Measurements from ENCODE around the gene MAG.

Gene MAG

DNA sequence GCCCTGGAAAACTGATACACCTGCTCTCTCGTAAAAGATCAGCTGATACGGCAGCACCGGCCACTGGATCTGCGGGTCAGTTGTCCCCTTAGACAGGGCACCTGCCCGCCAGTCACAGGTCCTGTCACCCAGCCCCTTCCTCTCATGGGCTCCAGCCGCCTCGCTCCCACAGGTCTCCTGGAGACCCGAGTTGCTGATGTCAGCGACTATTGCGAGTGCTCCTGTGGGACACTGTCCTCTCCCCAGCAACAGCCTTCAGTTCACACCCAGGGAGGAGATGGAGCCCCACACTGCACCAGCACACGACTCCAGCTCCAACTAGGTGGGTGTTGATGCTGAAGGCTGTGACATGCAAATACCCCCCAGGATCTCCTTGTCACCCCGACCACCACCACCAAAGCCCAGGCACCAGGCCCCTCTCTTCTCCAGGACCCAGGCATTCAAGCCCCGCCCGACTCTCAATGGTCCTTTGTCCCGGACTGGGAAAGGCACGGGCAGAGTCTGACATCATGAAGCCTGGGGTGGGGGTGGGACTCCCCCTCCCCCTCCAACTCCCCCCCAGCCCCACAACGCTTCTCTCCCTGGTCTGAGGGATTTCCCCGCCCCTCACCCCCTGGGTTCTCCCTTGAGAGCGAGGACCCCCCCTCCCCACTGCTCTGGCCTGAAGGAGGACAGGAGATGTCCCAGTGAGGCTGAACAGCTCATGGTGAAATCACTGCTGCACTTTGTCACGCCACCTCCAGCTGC, 1.4 kb upstream of the MAG start:
- no peaks in the 10 kb centered on the region for H4K20me1 ChIP-seq (ENCODE audit: insufficient read depth, low read length, poor library complexity, severe bottlenecking)
- no peak overlapping the region for H3K4me2 ChIP-seq (ENCODE audit: low read depth, low read length, poor library complexity, severe bottlenecking)
- H3K79me2 ChIP-seq (ENCODE audit: insufficient read depth, low read length): no peaks in the 10 kb centered on the region
- no peak overlapping the region for H2AFZ ChIP-seq (ENCODE audit: low read length)
- H3K9ac ChIP-seq (ENCODE audit: low read depth, low read length, poor library complexity, severe bottlenecking): no peak overlapping the region
- TF ChIP-seq EZH2phosphoT487 (IDR thresholded peaks at IDR 0.05; ENCODE audit: borderline replicate concordance): no peak
- TF ChIP-seq, protein P1, sequence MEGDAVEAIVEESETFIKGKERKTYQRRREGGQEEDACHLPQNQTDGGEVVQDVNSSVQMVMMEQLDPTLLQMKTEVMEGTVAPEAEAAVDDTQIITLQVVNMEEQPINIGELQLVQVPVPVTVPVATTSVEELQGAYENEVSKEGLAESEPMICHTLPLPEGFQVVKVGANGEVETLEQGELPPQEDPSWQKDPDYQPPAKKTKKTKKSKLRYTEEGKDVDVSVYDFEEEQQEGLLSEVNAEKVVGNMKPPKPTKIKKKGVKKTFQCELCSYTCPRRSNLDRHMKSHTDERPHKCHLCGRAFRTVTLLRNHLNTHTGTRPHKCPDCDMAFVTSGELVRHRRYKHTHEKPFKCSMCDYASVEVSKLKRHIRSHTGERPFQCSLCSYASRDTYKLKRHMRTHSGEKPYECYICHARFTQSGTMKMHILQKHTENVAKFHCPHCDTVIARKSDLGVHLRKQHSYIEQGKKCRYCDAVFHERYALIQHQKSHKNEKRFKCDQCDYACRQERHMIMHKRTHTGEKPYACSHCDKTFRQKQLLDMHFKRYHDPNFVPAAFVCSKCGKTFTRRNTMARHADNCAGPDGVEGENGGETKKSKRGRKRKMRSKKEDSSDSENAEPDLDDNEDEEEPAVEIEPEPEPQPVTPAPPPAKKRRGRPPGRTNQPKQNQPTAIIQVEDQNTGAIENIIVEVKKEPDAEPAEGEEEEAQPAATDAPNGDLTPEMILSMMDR (conservative IDR thresholded peaks at IDR 0.05; ENCODE audit: low read length): no peak
- no peaks in the 10 kb centered on the region for H3F3A ChIP-seq (ENCODE audit: low read depth)
- no peaks in the 10 kb centered on the region for H3K9me2 ChIP-seq (replicated peaks; ENCODE audit: low read depth, low read length)
- no peaks in the 10 kb centered on the region for H3K9me3 ChIP-seq (ENCODE audit: insufficient read depth, low read depth, low read length)
- no peaks in the 10 kb centered on the region for H3K36me3 ChIP-seq (ENCODE audit: insufficient read depth, low read length)
- no peak overlapping the region for H3K4me3 ChIP-seq (ENCODE audit: low read length, poor library complexity, severe bottlenecking)
- H3K27me3 ChIP-seq (ENCODE audit: insufficient read depth, low read length, poor library complexity, severe bottlenecking): no peaks in the 10 kb centered on the region
- no peaks in the 10 kb centered on the region for H3K4me1 ChIP-seq (ENCODE audit: insufficient read depth, low read length, poor library complexity, severe bottlenecking)

DNA sequence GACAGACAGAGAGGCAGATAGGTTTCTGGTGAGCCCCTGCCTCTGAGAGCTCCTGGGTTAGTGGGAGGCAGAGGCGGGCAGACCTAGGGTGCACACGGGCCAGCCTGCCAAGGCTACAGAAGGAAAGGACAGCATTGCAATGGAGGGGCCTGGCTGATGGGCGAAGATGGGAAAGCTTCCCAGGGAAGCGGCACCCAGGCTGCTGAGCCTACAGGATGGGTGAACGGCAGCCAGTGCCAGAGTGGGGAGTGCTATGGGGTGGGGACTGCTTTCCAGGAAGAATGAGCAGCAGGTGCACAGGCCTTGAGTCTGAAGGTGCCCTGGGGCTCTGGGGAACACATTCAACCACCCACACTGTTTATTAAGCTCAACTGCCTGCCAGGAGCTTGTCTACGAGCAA, 702 bp upstream of the MAG start:
- H3K4me3 ChIP-seq (ENCODE audit: low read length, poor library complexity, severe bottlenecking): no peak overlapping the region
- H3K36me3 ChIP-seq (ENCODE audit: insufficient read depth, low read length): no peaks in the 10 kb centered on the region
- no peaks in the 10 kb centered on the region for H3K9me3 ChIP-seq (ENCODE audit: insufficient read depth, low read depth, low read length)
- no peaks in the 10 kb centered on the region for H3F3A ChIP-seq (ENCODE audit: low read depth)
- no peak overlapping the region for H3K4me2 ChIP-seq (ENCODE audit: low read depth, low read length, poor library complexity, severe bottlenecking)
- H4K20me1 ChIP-seq (ENCODE audit: insufficient read depth, low read length, poor library complexity, severe bottlenecking): no peaks in the 10 kb centered on the region
- H3K9me2 ChIP-seq (replicated peaks; ENCODE audit: low read depth, low read length): no peaks in the 10 kb centered on the region
- TF ChIP-seq, protein P1 (conservative IDR thresholded peaks at IDR 0.05; ENCODE audit: low read length): no peak
- no peak for TF ChIP-seq EZH2phosphoT487 (IDR thresholded peaks at IDR 0.05; ENCODE audit: borderline replicate concordance)
- H3K27me3 ChIP-seq (ENCODE audit: insufficient read depth, low read length, poor library complexity, severe bottlenecking): no peaks in the 10 kb centered on the region
- no peaks in the 10 kb centered on the region for H3K4me1 ChIP-seq (ENCODE audit: insufficient read depth, low read length, poor library complexity, severe bottlenecking)
- no peak overlapping the region for H2AFZ ChIP-seq (ENCODE audit: low read length)
- no peaks in the 10 kb centered on the region for H3K79me2 ChIP-seq (ENCODE audit: insufficient read depth, low read length)
- no peak overlapping the region for H3K9ac ChIP-seq (ENCODE audit: low read depth, low read length, poor library complexity, severe bottlenecking)

DNA sequence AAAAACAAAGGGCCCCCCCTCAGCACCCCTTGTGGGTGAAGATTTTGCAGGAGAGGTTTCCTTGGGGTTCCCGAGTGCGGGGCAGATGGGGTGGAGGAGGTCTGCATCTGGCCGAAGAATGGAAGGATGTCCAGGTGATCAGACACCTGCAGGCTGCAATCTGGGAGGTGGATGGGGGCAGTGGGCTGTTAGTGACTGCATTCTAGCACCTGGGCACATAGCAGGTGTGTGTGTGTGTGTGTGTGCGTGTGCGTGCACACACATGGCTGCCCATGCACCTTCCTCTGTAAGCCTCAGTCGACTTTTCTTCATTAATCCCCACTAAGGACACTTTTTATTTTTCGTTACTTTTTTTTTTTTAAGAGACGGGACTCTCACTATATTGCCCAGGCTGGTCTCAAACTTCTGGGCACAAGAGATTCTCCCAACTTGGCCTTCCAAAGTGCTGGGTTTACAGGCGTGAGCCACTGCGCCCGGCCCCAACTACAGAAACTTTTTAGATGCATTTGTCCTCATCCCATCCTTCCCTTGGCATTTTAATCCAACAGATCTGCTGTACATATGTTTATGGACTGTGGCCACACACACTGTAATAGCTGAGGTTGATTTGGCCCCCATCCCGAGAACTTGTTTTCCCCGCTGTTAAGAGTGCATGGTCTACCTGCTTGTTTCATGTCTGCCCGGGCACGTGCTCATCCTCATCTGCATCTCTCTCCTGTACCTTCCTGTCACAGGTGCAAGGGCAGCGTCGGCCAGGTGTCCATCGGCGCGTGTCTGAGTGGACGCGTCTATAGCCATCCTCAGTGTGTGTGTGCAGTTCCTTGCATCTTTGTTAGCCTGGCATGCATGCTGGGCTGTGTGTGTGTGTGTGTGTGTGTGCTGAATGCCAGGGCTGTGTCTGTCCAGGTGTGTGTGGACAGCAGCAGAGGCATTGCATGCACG, 731 bp downstream of the MAG start:
- no peaks in the 10 kb centered on the region for H3K36me3 ChIP-seq (ENCODE audit: insufficient read depth, low read length)
- no peaks in the 10 kb centered on the region for H3K9me3 ChIP-seq (ENCODE audit: insufficient read depth, low read depth, low read length)
- H3K79me2 ChIP-seq (ENCODE audit: insufficient read depth, low read length): no peaks in the 10 kb centered on the region
- H3K4me2 ChIP-seq (ENCODE audit: low read depth, low read length, poor library complexity, severe bottlenecking): no peak overlapping the region
- no peaks in the 10 kb centered on the region for H4K20me1 ChIP-seq (ENCODE audit: insufficient read depth, low read length, poor library complexity, severe bottlenecking)
- H2AFZ ChIP-seq (ENCODE audit: low read length): no peak overlapping the region
- no peaks in the 10 kb centered on the region for H3K9me2 ChIP-seq (replicated peaks; ENCODE audit: low read depth, low read length)
- no peaks in the 10 kb centered on the region for H3K27me3 ChIP-seq (ENCODE audit: insufficient read depth, low read length, poor library complexity, severe bottlenecking)
- H3F3A ChIP-seq (ENCODE audit: low read depth): no peaks in the 10 kb centered on the region
- TF ChIP-seq EZH2phosphoT487 (IDR thresholded peaks at IDR 0.05; ENCODE audit: borderline replicate concordance): no peak
- TF ChIP-seq, protein P1 (conservative IDR thresholded peaks at IDR 0.05; ENCODE audit: low read length): no peak
- H3K4me3 ChIP-seq (ENCODE audit: low read length, poor library complexity, severe bottlenecking): no peak overlapping the region
- H3K4me1 ChIP-seq (ENCODE audit: insufficient read depth, low read length, poor library complexity, severe bottlenecking): no peaks in the 10 kb centered on the region
- no peak overlapping the region for H3K9ac ChIP-seq (ENCODE audit: low read depth, low read length, poor library complexity, severe bottlenecking)
